GM12891 (cell line): ENCODE results near the gene ZNF500.

Source experiments
- DNase-seq: peaks from one replicate; pipeline ENCODE4 v3.0.0; 2011; ENCODE audit warnings: low spot score; ENCODE audit not compliant: insufficient read length
- FAIRE-seq: peaks from 2 replicates; lab custom pipeline; 2011; peaks lifted over from hg19 to GRCh38; lab: Jason Lieb, UNC
- PAX5 ChIP-seq: IDR thresholded peaks from 2 replicates; pipeline ENCODE4 v1.6.1; 2011; ENCODE audit warnings: low read length, moderate library complexity, mild to moderate bottlenecking; ENCODE audit not compliant: insufficient read depth, severe bottlenecking
- POLR2A ChIP-seq: IDR thresholded peaks from 2 replicates; pipeline ENCODE4 v1.6.1; 2011; ENCODE audit warnings: low read depth, low read length, control low read depth
- POLR2AphosphoS5 ChIP-seq: IDR thresholded peaks from 2 replicates; pipeline ENCODE4 v1.6.1; 2011; ENCODE audit warnings: low read depth, low read length, control low read depth
- POU2F2 ChIP-seq: IDR thresholded peaks from 2 replicates; pipeline ENCODE4 v1.6.1; 2011; ENCODE audit warnings: low read depth, mild to moderate bottlenecking, control low read depth, low read length, moderate library complexity
- SPI1 ChIP-seq: IDR thresholded peaks from 2 replicates; pipeline ENCODE4 v1.6.1; 2011; ENCODE audit warnings: low read depth, low read length, control low read depth
- TAF1 ChIP-seq: IDR thresholded peaks from 2 replicates; pipeline ENCODE4 v1.6.1; 2011; ENCODE audit warnings: low read depth, low read length, control low read depth

Gene ZNF500

GRCh38 chr16:4760221-4760910, 6.6 kb downstream of the ZNF500 start:
- no peak for TF ChIP-seq SPI1
- TF ChIP-seq POLR2A, result no peak
- TF ChIP-seq PAX5, result no peak
- TF ChIP-seq POLR2AphosphoS5, result no peak
- TF ChIP-seq POU2F2, result no peak
- no peak for TF ChIP-seq TAF1
- DNase-seq, result no peak
- FAIRE-seq, result no peak

DNA sequence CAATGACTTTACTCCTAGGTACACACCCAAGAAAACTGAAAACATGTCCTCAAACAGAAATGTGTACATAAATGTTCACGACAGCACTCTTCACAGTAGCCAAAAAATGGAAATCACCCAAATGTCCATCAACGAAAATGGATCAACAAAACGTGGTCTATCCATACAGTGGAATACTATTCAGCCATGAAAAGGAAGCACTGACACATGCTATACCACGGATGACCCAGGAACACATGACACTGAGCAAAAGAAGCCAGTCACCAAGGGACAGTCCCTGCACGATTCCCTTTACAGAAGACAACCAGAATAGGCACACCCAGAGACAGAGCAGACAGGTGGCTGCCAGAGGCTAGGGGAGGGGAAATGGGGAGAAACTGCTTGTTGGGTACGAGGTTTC, 11.3 kb downstream of the ZNF500 start:
- no peak for TF ChIP-seq POLR2A
- no peak for TF ChIP-seq SPI1
- no peak for TF ChIP-seq POU2F2
- no peak for TF ChIP-seq POLR2AphosphoS5
- TF ChIP-seq TAF1, result no peak
- no peak for TF ChIP-seq PAX5
- DNase-seq, result no peak

GRCh38 chr16:4754865-4755264, 12.1 kb downstream of the ZNF500 start:
- FAIRE-seq (no peak), DNase-seq (no peak)
- no peak for TF ChIP-seq POLR2A
- TF ChIP-seq SPI1, result no peak
- no peak for TF ChIP-seq POLR2AphosphoS5
- TF ChIP-seq PAX5, result no peak

More for the DNA sequence above, 11.3 kb downstream of the ZNF500 start:
- FAIRE-seq, result peak; percentile 55

DNA sequence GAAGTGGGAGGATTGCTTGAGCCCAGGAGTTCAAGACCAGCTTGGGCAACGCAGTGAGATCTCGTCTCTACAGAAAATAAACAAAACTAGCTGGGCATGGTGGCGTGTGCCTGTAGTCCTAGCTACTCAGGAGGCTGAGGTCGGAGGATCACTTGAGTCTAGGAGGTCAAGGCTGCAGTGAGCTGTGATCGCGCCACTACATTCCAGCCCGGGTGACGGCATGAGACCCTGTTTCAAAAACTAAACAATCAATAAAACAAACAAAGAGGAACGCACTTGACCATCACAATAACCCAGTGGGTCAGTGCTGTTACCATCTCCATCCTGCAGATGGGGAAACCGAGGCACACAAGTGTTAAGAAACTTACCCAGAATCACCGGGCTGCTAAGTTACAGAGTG, 13.7 kb downstream of the ZNF500 start:
- DNase-seq, result no peak
- no peak for FAIRE-seq
- TF ChIP-seq POU2F2 (no peak), TAF1 (no peak), POLR2A (no peak), SPI1 (no peak)

- DNase-seq, result no peak
- no peak for TF ChIP-seq POLR2AphosphoS5
- no peak for TF ChIP-seq TAF1
- no peak for TF ChIP-seq POU2F2
- TF ChIP-seq POLR2A, result no peak
- no peak for TF ChIP-seq PAX5
- TF ChIP-seq SPI1, result no peak
These were observed 14.4 kb downstream of the ZNF500 start for GRCh38 chr16:4752351-4753100.

GRCh38 chr16:4750896-4751295, 16.1 kb downstream of the ZNF500 start:
- DNase-seq (no peak), FAIRE-seq (no peak)
- TF ChIP-seq POU2F2 (no peak), POLR2A (no peak), PAX5 (no peak), TAF1 (no peak), POLR2AphosphoS5 (no peak), SPI1 (no peak)

More at GRCh38 chr16:4752351-4753100, 14.4 kb downstream of the ZNF500 start:
- FAIRE-seq, result no peak

DNA sequence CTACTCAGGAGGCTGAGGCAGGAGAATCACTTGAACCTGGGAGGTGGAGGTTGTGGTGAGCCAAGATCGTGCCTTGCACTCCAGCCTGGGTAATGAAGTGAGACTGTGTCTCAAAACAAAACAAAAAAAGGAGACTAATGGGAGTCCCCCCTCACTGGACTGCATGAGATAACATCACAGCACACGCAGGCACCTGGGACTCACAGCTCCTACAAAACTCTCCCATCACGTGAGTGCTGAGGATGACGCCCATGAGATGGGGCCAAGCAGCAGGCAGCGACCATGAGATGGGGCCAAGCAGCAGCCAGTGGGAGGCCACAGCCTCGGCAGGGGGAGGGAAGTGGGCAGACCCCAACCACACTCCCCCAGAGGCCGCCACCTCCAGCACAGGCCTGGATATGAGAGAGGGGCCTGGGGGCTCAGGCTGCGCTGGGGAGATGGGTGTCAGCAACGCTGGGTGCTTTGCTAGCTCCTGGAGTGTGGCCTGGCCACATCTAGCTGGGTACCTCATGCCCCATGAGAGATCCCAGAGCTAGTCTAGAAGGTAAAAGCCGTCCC, 17.2 kb downstream of the ZNF500 start:
- FAIRE-seq (no peak), DNase-seq (no peak)
- no peak for TF ChIP-seq POLR2A
- TF ChIP-seq POLR2AphosphoS5, result no peak
- no peak for TF ChIP-seq POU2F2
- TF ChIP-seq PAX5, result no peak
- no peak for TF ChIP-seq SPI1
- no peak for TF ChIP-seq TAF1

DNA sequence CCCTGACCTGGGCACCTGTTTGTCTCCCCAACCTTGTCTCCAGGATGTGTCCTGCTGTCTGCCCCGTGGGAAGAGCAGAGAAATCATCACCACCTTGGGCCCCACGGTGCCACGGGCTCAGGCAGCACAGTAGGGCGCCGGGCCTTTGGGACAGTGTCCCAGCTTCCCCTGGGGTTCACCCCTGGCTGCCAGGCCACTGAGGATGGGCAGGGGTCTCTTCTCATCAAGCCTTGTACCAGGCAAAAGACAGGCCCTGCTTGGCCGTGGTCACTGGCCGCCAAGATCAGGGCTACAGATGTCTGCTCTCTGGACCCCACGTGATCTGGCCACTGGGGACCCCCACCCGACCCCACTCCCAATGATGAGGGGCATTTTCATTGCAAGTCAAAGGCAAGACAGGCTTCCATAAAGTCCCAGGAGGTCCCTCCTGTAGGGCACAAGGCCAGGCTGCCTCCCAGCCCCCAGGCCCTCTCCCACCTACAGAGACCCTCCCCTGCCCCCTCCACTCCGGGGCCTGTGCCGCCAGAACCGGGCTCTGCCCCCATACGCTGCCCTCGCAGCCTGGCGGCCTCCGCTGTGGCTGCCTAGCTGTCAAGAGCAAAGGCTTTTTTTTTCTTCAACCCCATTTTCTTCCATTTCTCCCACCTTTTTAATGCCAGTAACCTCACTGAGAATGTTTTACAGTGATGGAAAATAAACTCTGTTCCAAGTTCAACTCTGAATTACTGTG, 18.1 kb downstream of the ZNF500 start:
- TF ChIP-seq SPI1 (no peak), POLR2AphosphoS5 (no peak), POLR2A (no peak), POU2F2 (no peak), TAF1 (no peak), PAX5 (no peak)
- FAIRE-seq, result no peak
- no peak for DNase-seq
